ENCODE data around the gene TAOK2. TPM values are rescaled to one million over a fixed set of nuclear protein-coding genes. Genes with fewer than 3 reads are reported as not detected.

Gene TAOK2
- total and polyA plus RNA-seq, 2 of the 13 experiments (the other 11 are each of a cell fraction or from before 2014, with no cell fraction given) = 17.4 to 43.2 TPM

GRCh38 chr16:30028438-30029076 is 54.9 kb downstream of the TAOK2 start (continued):
- no peak for TF ChIP-seq PAXIP1 (CRISPR knock-in tag; conservative IDR thresholded peaks at IDR 0.05)
- 0 out of 2 replicates have a peak, but pooled peaks have one; percentile 34 for TF ChIP-seq PRDM10 (CRISPR knock-in tag; IDR thresholded peaks at IDR 0.05; ENCODE audit: low read depth)
- no peak for TF ChIP-seq CBX2 (IDR thresholded peaks at IDR 0.05; ENCODE audit: low read depth, low read length)
- no peak for TF ChIP-seq CBX2 (CRISPR knock-in tag; IDR thresholded peaks at IDR 0.05; ENCODE audit: low read depth)
- TF ChIP-seq HOMEZ (CRISPR knock-in tag; IDR thresholded peaks at IDR 0.05; ENCODE audit: low read depth) = no peak
- 0 out of 2 replicates have a peak, but pooled peaks have one; percentile 38 for TF ChIP-seq NFKBIZ (CRISPR knock-in tag; IDR thresholded peaks at IDR 0.05)
- TF ChIP-seq ADNP (CRISPR knock-in tag; IDR thresholded peaks at IDR 0.05) = no peak
- no peak for TF ChIP-seq REL (CRISPR knock-in tag; conservative IDR thresholded peaks at IDR 0.05)
- no peak; the same call in 1 of the 2 replicates for TF ChIP-seq MYC (CRISPR knock-in tag; IDR thresholded peaks at IDR 0.05; ENCODE audit: borderline replicate concordance)
- peak; percentile 31; the same call in 1 of the 2 replicates for TF ChIP-seq ZNF687 (CRISPR knock-in tag; IDR thresholded peaks at IDR 0.05)
- TF ChIP-seq ZNF562 (CRISPR knock-in tag; IDR thresholded peaks at IDR 0.05; ENCODE audit: borderline replicate concordance) = no peak
- no peak for TF ChIP-seq ZNF563 (CRISPR knock-in tag; IDR thresholded peaks at IDR 0.05)
- no peak for TF ChIP-seq PHF5A (CRISPR knock-in tag; IDR thresholded peaks at IDR 0.05; ENCODE audit: low read depth, unreplicated experiment)
- no peak for TF ChIP-seq KLF9 (CRISPR knock-in tag; IDR thresholded peaks at IDR 0.05; ENCODE audit: low read depth)
- 0 out of 2 replicates have a peak, but pooled peaks have one; percentile 81 for TF ChIP-seq GPN1 (CRISPR knock-in tag; IDR thresholded peaks at IDR 0.05; ENCODE audit: borderline replicate concordance)
- TF ChIP-seq ETV6 (CRISPR knock-in tag; conservative IDR thresholded peaks at IDR 0.05) = 0 out of 2 replicates have a peak, but pooled peaks have one; percentile 50

Measured in HepG2 (cell line).